H1 (cell line): ENCODE results near the gene ENSA. TPM values are rescaled to one million over a fixed set of nuclear protein-coding genes. Genes with fewer than 3 reads are reported as not detected.

Experiments
- polyA plus RNA-seq, 7 experiments: library from polyadenylated mRNA; depleted of rRNA in 3 of 7; stranded (reverse) in 5 of 7; unstranded in 2 of 7; fragments of >200 nt in 5 of 7; fragments of 200-250 nt in 2 of 7; gene quantifications; 1 replicate in 5 of 7; 2 replicates in 1 of 7; 4 replicates in 1 of 7; pipeline versions ENCODE4 v1.2.1 to v1.2.3, GENCODE V29; 2011 to 2013; ENCODE audit warnings: missing spikeins in 2 of 7, mixed read lengths in 2 of 7
- small RNA-seq: library from polyadenylated mRNA; stranded (forward); fragments of <200 nt; extraction: miRNeasy Mini kit (QIAGEN cat#:217004); gene quantifications from one replicate; pipeline ENCODE3, GENCODE V24; 2013; ENCODE audit not compliant: insufficient read depth
- total RNA-seq: library from RNA; stranded (reverse); fragmentation: NEBNext Ultra II Directional; extraction: Animal tissue kit (Norgen Biotek cat#: 25700); gene quantifications from 2 replicates; pipeline ENCODE4 v1.2.1, GENCODE V29; 2021

The ENSA gene
- total and polyA plus RNA-seq, 2 of the 8 experiments (the other 6 are each of a cell fraction or from before 2014, with no cell fraction given) = 48.2 to 229 TPM

Small RNA genes within 50 kb of the gene (small RNA-seq; reads per million reads assigned to genes)
- not detected for gene RF00015
- gene RF00561 = not detected

Other genes with a start within 250 kb of the ENSA start
- gene TARS2, start 142.2 kb downstream of the ENSA start, total RNA-seq = 32.7 and 39.1 TPM in 2 replicates
- gene TARS2, start 142.2 kb downstream of the ENSA start, polyA plus RNA-seq (2011; rRNA removed) = 38.9 and 54.0 TPM in 2 replicates
- gene ECM1, start 121.5 kb downstream of the ENSA start, total RNA-seq = 0.73 and 0.95 TPM in 2 replicates
- 0.98 and 1.1 TPM in 2 replicates for gene ECM1, start 121.5 kb downstream of the ENSA start, polyA plus RNA-seq (2011; rRNA removed)
- gene FALEC, start 113.9 kb downstream of the ENSA start, total RNA-seq = 1.1 TPM in 1 of 2 replicates, not detected in the other
- not detected in 2 replicates for gene FALEC, start 113.9 kb downstream of the ENSA start, polyA plus RNA-seq (2011; rRNA removed)
- 5.3 and 5.4 TPM in 2 replicates for gene ADAMTSL4, start 80.2 kb downstream of the ENSA start, total RNA-seq
- gene ADAMTSL4, start 80.2 kb downstream of the ENSA start, polyA plus RNA-seq (2011; rRNA removed) = 4.2 and 5.9 TPM in 2 replicates
- gene MCL1, start 50.0 kb downstream of the ENSA start, total RNA-seq = 196 and 218 TPM in 2 replicates
- gene MCL1, start 50.0 kb downstream of the ENSA start, polyA plus RNA-seq (2011; rRNA removed) = 57.5 and 61.1 TPM in 2 replicates
- 39.8 and 40.8 TPM in 2 replicates for gene GOLPH3L, start 67.5 kb upstream of the ENSA start, total RNA-seq
- gene GOLPH3L, start 67.5 kb upstream of the ENSA start, polyA plus RNA-seq (2011; rRNA removed) = 8.0 and 13.3 TPM in 2 replicates
- not detected in 2 replicates for gene HORMAD1, start 91.3 kb upstream of the ENSA start, total RNA-seq
- not detected in 2 replicates for gene HORMAD1, start 91.3 kb upstream of the ENSA start, polyA plus RNA-seq (2011; rRNA removed)
- gene CTSS, start 136.2 kb upstream of the ENSA start, total RNA-seq = not detected in 2 replicates
- not detected in 2 replicates for gene CTSS, start 136.2 kb upstream of the ENSA start, polyA plus RNA-seq (2011; rRNA removed)
- 2.7 and 2.8 TPM in 2 replicates for gene CTSK, start 178.6 kb upstream of the ENSA start, total RNA-seq
- gene CTSK, start 178.6 kb upstream of the ENSA start, polyA plus RNA-seq (2011; rRNA removed) = 2.0 and 4.2 TPM in 2 replicates
- gene ARNT, start 247.0 kb upstream of the ENSA start, total RNA-seq = 28.5 and 29.4 TPM in 2 replicates
- 18.6 and 19.0 TPM in 2 replicates for gene ARNT, start 247.0 kb upstream of the ENSA start, polyA plus RNA-seq (2011; rRNA removed)